H1 (cell line): ENCODE measurements around the gene PROSER2. TPM values are rescaled to one million over a fixed set of nuclear protein-coding genes. Genes with fewer than 3 reads are reported as not detected.

Experiments
- CHD7 ChIP-seq: fragments of 300-600 bp; sonication (generic); IDR thresholded peaks from 2 replicates; pipeline ENCODE4 v1.7.1; 2012; ENCODE audit warnings: low read length, moderate library complexity, mild to moderate bottlenecking, inconsistent platforms; ENCODE audit not compliant: insufficient replicate concordance
- TEAD4 ChIP-seq: IDR thresholded peaks from 2 replicates; pipeline ENCODE4 v1.6.1; 2012; ENCODE audit warnings: low read depth, low read length, inconsistent platforms, mixed read lengths
- polyA plus RNA-seq, 7 experiments: library from polyadenylated mRNA; depleted of rRNA in 3 of 7; stranded (reverse) in 5 of 7; unstranded in 2 of 7; fragments of >200 nt in 5 of 7; fragments of 200-250 nt in 2 of 7; gene quantifications; 1 replicate in 5 of 7; 2 replicates in 1 of 7; 4 replicates in 1 of 7; pipeline versions ENCODE4 v1.2.1 to v1.2.3, GENCODE V29; 2011 to 2013; ENCODE audit warnings: missing spikeins in 2 of 7, mixed read lengths in 2 of 7
- total RNA-seq: library from RNA; stranded (reverse); fragmentation: NEBNext Ultra II Directional; extraction: Animal tissue kit (Norgen Biotek cat#: 25700); gene quantifications from 2 replicates; pipeline ENCODE4 v1.2.1, GENCODE V29; 2021

Gene PROSER2
- total and polyA plus RNA-seq, 2 of the 8 experiments (the other 6 are each of a cell fraction or from before 2014, with no cell fraction given): 3.9 to 13.7 TPM

- TF ChIP-seq CHD7 (no peak), TEAD4 (peak; percentile 38; the same call in 1 of the 2 replicates)
Measured at GRCh38 chr10:11793762-11794479, 29.2 kb upstream of the PROSER2 start (continued).
